ENCODE measurements around the gene SEC24A. TPM values are rescaled to one million over a fixed set of nuclear protein-coding genes. Genes with fewer than 3 reads are reported as not detected.
"Not testable (repeated sequence)": the region's sequence is repeated elsewhere in the genome, so short reads cannot be mapped to it uniquely, and the experiment has no call there.

The SEC24A gene
- polyA plus RNA-seq, 1 of the 3 experiments (the other 2 are of a cell fraction): 7.4 TPM

GRCh38 chr5:134758504-134759341 is 110.1 kb downstream of the SEC24A start, which contains the start of gene DDX46:
Gene DDX46 (plus strand): TSS chr5:134758779. CDS start chr5:134758939, 160 bp downstream.
- POLR2A ChIA-PET: interaction anchor here (0.6 to 3.3 kb wide), 9 partner anchors 15 to 533 kb away, joined by 3 to 12 read pairs (median 3); partner anchors contain the start of genes CAMLG, PCBD2, PPP2CA and TXNDC15
- Histone ChIP-seq H3F3A (replicated peaks; ENCODE audit: insufficient read depth) (peaks cover 9% of the 10 kb centered on the region), H3K27ac (ENCODE audit: low read depth in 2 of 2, low read length in 1 of 2) (peak within 1 kb of the TSS; percentile 72 to 76), H3K27me3 (ENCODE audit: insufficient read depth) (no peaks in the 10 kb centered on the region), H3K4me1 (ENCODE audit: control insufficient read depth in 1 of 2, insufficient read depth in 2 of 2, low read depth in 1 of 2, low read length in 1 of 2) (peaks cover 6 to 9% of the 10 kb centered on the region in 2 experiments; a peak in 3 of 4 replicates), H3K36me3 (replicated peaks in 1 of 2; ENCODE audit: control insufficient read depth in 1 of 2, insufficient read depth in 2 of 2, low read length in 1 of 2) (peaks cover 0 to 1% of the 10 kb centered on the region in 2 experiments), H3K4me3 (ENCODE audit: low read depth in 2 of 2, low read length in 1 of 2) (peak within 1 kb of the TSS; percentile 79 to 98), H4K20me1 (ENCODE audit: insufficient read depth) (peaks cover 30% of the 10 kb centered on the region), H3K9ac (peak within 1 kb of the TSS; percentile 87), H3K79me2 (ENCODE audit: insufficient read depth) (peaks cover 51% of the 10 kb centered on the region), H3K9me3 (no peaks in the 10 kb centered on the region), H2AFZ (ENCODE audit: low read depth) (peak within 1 kb of the TSS; percentile 93), H3K4me2 (peak within 1 kb of the TSS; percentile 83), H3K9me2 (no peaks in the 10 kb centered on the region)
- peak; percentile 97 for DNase-seq
- under 1% methylated on average over 28 of the region's 73 CpGs for WGBS (ENCODE audit: low lambda C conversion rate)
- CTCF ChIA-PET: interaction anchor here (0.5 to 3.0 kb wide), 15 partner anchors 8 to 578 kb away, joined by 3 to 16 read pairs (median 5); partner anchors contain the start of genes CAMLG and PCBD2
- TF ChIP-seq CTCF (IDR thresholded peaks at IDR 0.05) (peak; percentile 76), CHD2 (IDR thresholded peaks at IDR 0.05; ENCODE audit: low read length, partially characterized antibody) (peak; percentile 60), REST (IDR thresholded peaks at IDR 0.05; ENCODE audit: low read depth, low read length) (peak; percentile 70), RFX5 (IDR thresholded peaks at IDR 0.05; ENCODE audit: low read length) (0 out of 2 replicates have a peak, but pooled peaks have one; percentile 32), ZBTB33 (IDR thresholded peaks at IDR 0.05; ENCODE audit: borderline replicate concordance, low read depth) (0 out of 2 replicates have a peak, but pooled peaks have one; percentile 23), POLR2AphosphoS5 (IDR thresholded peaks at IDR 0.05; ENCODE audit: low read depth, low read length) (peak; percentile 95), RCOR1 (IDR thresholded peaks at IDR 0.05; ENCODE audit: low read length) (no peak), YY1 (IDR thresholded peaks at IDR 0.05; ENCODE audit: low read depth) (peak; percentile 95), ELF1 (IDR thresholded peaks at IDR 0.05) (peak; percentile 68), SIN3A (IDR thresholded peaks at IDR 0.05; ENCODE audit: borderline replicate concordance, low read depth, low read length) (0 out of 2 replicates have a peak, but pooled peaks have one; percentile 75), TAF1 (IDR thresholded peaks at IDR 0.05; ENCODE audit: borderline replicate concordance, low read depth, low read length) (peak; percentile 91; the same call in 1 of the 2 replicates), GABPA (IDR thresholded peaks at IDR 0.05; ENCODE audit: low read depth) (peak; percentile 96), MXI1 (IDR thresholded peaks at IDR 0.05; ENCODE audit: low read depth, low read length) (peak; percentile 86; the same call in 1 of the 2 replicates), MAX (IDR thresholded peaks at IDR 0.05; ENCODE audit: low read depth) (peak; percentile 91), RXRA (IDR thresholded peaks at IDR 0.05; ENCODE audit: borderline replicate concordance, low read depth) (no peak), TEAD4 (IDR thresholded peaks at IDR 0.05; ENCODE audit: borderline replicate concordance, insufficient read depth) (no peak)

- H3K36me3 ChIP-seq (replicated peaks in 1 of 2; ENCODE audit: control insufficient read depth in 1 of 2, insufficient read depth in 2 of 2, low read length in 1 of 2): peaks cover 38 to 59% of the 10 kb centered on the region in 2 experiments
- H3F3A ChIP-seq (replicated peaks; ENCODE audit: insufficient read depth): peaks cover 13% of the 10 kb centered on the region
- H3K9ac ChIP-seq; H3K4me3 ChIP-seq (ENCODE audit: low read depth in 2 of 2, low read length in 1 of 2); H3K9me2 ChIP-seq; H3K27me3 ChIP-seq (ENCODE audit: insufficient read depth); H2AFZ ChIP-seq (ENCODE audit: low read depth); H3K9me3 ChIP-seq; H3K27ac ChIP-seq (ENCODE audit: low read depth in 2 of 2, low read length in 1 of 2); POLR2A ChIA-PET; H3K4me1 ChIP-seq (ENCODE audit: control insufficient read depth in 1 of 2, insufficient read depth in 2 of 2, low read depth in 1 of 2, low read length in 1 of 2); DNase-seq; H4K20me1 ChIP-seq (ENCODE audit: insufficient read depth); H3K4me2 ChIP-seq: not testable (repeated sequence)
- 95% methylated on average over 21 of the region's 21 CpGs for WGBS (ENCODE audit: low lambda C conversion rate)
- peaks cover 66% of the 10 kb centered on the region for H3K79me2 ChIP-seq (ENCODE audit: insufficient read depth)
- CTCF ChIA-PET: interaction anchor here (1.2 kb wide), 1 partner anchor 9 kb away, joined by 5 read pairs; the partner anchor contains the start of gene DDX46
Observed at GRCh38 chr5:134767528-134768291, 119.1 kb downstream of the SEC24A start.
